ENCODE data around the gene MAST1. TPM values are rescaled to one million over a fixed set of nuclear protein-coding genes. Genes with fewer than 3 reads are reported as not detected.
"Not testable (repeated sequence)": the region's sequence is repeated elsewhere in the genome, so short reads cannot be mapped to it uniquely, and the experiment has no call there.

MAST1 gene
- polyA plus RNA-seq, 2 of the 4 experiments (the other 2 are of a cell fraction): 1.4 to 2.2 TPM

DNA sequence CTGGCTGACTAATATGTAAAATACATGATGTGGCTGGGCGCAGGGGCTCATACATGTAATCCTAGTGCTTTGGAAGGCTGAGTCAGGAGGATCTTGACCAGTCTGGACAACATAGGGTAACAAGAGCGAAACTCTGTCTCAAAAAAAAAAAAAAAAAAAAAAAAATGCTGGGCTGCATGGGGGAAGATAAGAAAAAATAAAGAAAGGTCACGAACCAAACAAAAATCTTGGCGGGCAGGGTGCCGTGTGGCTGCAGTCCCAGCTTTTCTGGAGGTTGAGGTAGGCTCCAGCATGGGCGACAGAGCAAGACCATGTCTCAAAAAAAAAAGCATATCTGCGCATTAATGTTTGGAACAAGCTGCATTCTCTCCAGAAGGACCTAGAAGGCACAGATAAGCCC, 23.2 kb upstream of the MAST1 start:
- TF ChIP-seq RAD21 (conservative IDR thresholded peaks at IDR 0.05 in 1 of 2, IDR thresholded peaks at IDR 0.05 in 1 of 2) (no peak), HEYL (CRISPR knock-in tag; IDR thresholded peaks at IDR 0.05) (no peak)
- no peak overlapping the region for H3K4me3 ChIP-seq
- DNase-seq (ENCODE audit: low read depth in 1 of 2, low spot score in 1 of 2) (no peak), ATAC-seq (no peak), FAIRE-seq (no peak)
- H3K9me3 ChIP-seq: no peaks in the 10 kb centered on the region
- H3K4me2 ChIP-seq: no peak overlapping the region
- H3K27ac ChIP-seq: no peak overlapping the region
- ChIA-PET CTCF (interaction anchor here (0.6 to 1.9 kb wide), 7 partner anchors 9 to 58 kb away, joined by 3 to 10 read pairs (median 5); partner anchors contain the start of gene RNASEH2A), POLR2A (no interaction called here)
- no peaks in the 10 kb centered on the region for H3K4me1 ChIP-seq
- 88% methylated on average over 7 of the region's 7 CpGs for WGBS (ENCODE audit: missing lambda C conversion rate)

DNA sequence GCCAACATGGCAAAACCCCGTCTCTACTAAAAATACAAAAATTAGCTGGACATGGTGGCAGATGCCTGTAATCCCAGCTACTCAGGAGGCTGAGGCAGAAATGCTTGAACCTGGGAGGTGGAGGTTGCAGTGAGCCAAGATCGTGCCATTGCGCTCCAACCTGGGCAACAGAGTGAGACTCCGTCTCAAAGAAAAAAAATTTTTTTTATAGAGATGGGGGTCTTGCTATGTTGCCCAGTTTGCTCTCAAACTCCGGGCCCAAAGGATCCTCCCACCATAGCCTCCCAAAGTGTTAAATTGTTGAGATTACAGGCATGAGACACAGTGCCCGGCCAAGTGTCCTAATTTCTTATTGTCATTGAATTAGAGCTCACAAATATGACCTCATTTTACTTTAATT, 21.1 kb upstream of the MAST1 start:
- not testable (repeated sequence) for FAIRE-seq

DNA sequence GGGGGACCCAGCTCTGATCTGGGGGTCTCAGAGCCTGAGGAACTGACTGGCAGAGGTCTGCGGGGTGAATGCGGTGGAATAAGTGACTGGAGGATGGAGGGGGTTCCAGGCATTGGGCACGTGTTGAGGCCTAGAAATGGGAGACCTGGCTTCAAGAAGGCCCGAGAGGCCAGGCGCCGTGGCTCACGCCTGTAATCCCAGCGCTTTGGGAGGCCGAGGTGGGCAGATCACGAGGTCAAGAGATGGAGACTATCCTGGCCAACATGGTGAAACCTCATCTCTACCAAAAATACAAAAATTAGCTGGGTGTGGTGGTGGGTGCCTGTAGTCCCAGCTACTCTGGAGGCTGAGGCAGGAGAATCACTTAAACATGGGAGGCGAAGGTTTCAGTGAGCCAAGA, 20.5 kb upstream of the MAST1 start:
- DNase-seq (ENCODE audit: low read depth in 1 of 2, low spot score in 1 of 2); H3K27ac ChIP-seq; FAIRE-seq; H3K9me3 ChIP-seq; H3K4me3 ChIP-seq; ATAC-seq; H3K4me1 ChIP-seq; H3K4me2 ChIP-seq: not testable (repeated sequence)
- ChIA-PET POLR2A (interaction anchor here (0.6 kb wide), 1 partner anchor 115 kb away, joined by 4 read pairs; no protein-coding TSS in a partner anchor), CTCF (interaction anchor here (0.7 to 3.6 kb wide), 5 partner anchors 12 to 121 kb away, joined by 3 to 11 read pairs (median 4); partner anchors contain the start of gene FBXW9)
- 94% methylated on average over 11 of the region's 11 CpGs for WGBS (ENCODE audit: missing lambda C conversion rate)

More for the DNA sequence above, 21.1 kb upstream of the MAST1 start:
- H3K27ac ChIP-seq; POLR2A ChIA-PET; ATAC-seq; H3K4me3 ChIP-seq; H3K9me3 ChIP-seq; H3K4me1 ChIP-seq; H3K4me2 ChIP-seq; DNase-seq (ENCODE audit: low read depth in 1 of 2, low spot score in 1 of 2): not testable (repeated sequence)
- 91% methylated on average over 6 of the region's 6 CpGs for WGBS (ENCODE audit: missing lambda C conversion rate)
- CTCF ChIA-PET: interaction anchor here (0.6 to 3.6 kb wide), 4 partner anchors 21 to 68 kb away, joined by 4 to 11 read pairs (median 7); no protein-coding TSS in a partner anchor

GRCh38 chr19:12821761-12822160, 16.6 kb upstream of the MAST1 start:
- H3K4me3 ChIP-seq: no peak overlapping the region
- TF ChIP-seq ELK1 (IDR thresholded peaks at IDR 0.05; ENCODE audit: low read depth, low read length): no peak
- TF ChIP-seq ZSCAN20 (CRISPR knock-in tag; IDR thresholded peaks at IDR 0.05): no peak
- no peak for TF ChIP-seq POLR2A (IDR thresholded peaks at IDR 0.05; ENCODE audit: low read length)
- TF ChIP-seq FOSL2 (IDR thresholded peaks at IDR 0.05): no peak
- no peak for TF ChIP-seq FOSL2 (CRISPR knock-in tag; IDR thresholded peaks at IDR 0.05)
- TF ChIP-seq POLR2AphosphoS2 (conservative IDR thresholded peaks at IDR 0.05; ENCODE audit: low read length): no peak
- TF ChIP-seq MAFK (IDR thresholded peaks at IDR 0.05; ENCODE audit: partially characterized antibody): no peak
- TF ChIP-seq HEYL (CRISPR knock-in tag; IDR thresholded peaks at IDR 0.05): no peak
- TF ChIP-seq ESRRA (IDR thresholded peaks at IDR 0.05; ENCODE audit: borderline replicate concordance, low read length): no peak
- no peak for TF ChIP-seq EHF (CRISPR knock-in tag; IDR thresholded peaks at IDR 0.05)
- TF ChIP-seq RARB (CRISPR knock-in tag; IDR thresholded peaks at IDR 0.05): no peak
- TF ChIP-seq NPAS2 (CRISPR knock-in tag; IDR thresholded peaks at IDR 0.05; ENCODE audit: borderline replicate concordance): no peak
- no peak for TF ChIP-seq HOXA7 (CRISPR knock-in tag; IDR thresholded peaks at IDR 0.05)
- TF ChIP-seq NR3C1 (IDR thresholded peaks at IDR 0.05): no peak
- TF ChIP-seq, protein P1, sequence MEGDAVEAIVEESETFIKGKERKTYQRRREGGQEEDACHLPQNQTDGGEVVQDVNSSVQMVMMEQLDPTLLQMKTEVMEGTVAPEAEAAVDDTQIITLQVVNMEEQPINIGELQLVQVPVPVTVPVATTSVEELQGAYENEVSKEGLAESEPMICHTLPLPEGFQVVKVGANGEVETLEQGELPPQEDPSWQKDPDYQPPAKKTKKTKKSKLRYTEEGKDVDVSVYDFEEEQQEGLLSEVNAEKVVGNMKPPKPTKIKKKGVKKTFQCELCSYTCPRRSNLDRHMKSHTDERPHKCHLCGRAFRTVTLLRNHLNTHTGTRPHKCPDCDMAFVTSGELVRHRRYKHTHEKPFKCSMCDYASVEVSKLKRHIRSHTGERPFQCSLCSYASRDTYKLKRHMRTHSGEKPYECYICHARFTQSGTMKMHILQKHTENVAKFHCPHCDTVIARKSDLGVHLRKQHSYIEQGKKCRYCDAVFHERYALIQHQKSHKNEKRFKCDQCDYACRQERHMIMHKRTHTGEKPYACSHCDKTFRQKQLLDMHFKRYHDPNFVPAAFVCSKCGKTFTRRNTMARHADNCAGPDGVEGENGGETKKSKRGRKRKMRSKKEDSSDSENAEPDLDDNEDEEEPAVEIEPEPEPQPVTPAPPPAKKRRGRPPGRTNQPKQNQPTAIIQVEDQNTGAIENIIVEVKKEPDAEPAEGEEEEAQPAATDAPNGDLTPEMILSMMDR (IDR thresholded peaks at IDR 0.05): no peak
- no peak for TF ChIP-seq HDAC2 (IDR thresholded peaks at IDR 0.05)
- no peak for TF ChIP-seq CBX8 (IDR thresholded peaks at IDR 0.05)
- TF ChIP-seq JUNB (IDR thresholded peaks at IDR 0.05): no peak
- no peak for TF ChIP-seq SREBF2 (IDR thresholded peaks at IDR 0.05)
- TF ChIP-seq, protein P2, sequence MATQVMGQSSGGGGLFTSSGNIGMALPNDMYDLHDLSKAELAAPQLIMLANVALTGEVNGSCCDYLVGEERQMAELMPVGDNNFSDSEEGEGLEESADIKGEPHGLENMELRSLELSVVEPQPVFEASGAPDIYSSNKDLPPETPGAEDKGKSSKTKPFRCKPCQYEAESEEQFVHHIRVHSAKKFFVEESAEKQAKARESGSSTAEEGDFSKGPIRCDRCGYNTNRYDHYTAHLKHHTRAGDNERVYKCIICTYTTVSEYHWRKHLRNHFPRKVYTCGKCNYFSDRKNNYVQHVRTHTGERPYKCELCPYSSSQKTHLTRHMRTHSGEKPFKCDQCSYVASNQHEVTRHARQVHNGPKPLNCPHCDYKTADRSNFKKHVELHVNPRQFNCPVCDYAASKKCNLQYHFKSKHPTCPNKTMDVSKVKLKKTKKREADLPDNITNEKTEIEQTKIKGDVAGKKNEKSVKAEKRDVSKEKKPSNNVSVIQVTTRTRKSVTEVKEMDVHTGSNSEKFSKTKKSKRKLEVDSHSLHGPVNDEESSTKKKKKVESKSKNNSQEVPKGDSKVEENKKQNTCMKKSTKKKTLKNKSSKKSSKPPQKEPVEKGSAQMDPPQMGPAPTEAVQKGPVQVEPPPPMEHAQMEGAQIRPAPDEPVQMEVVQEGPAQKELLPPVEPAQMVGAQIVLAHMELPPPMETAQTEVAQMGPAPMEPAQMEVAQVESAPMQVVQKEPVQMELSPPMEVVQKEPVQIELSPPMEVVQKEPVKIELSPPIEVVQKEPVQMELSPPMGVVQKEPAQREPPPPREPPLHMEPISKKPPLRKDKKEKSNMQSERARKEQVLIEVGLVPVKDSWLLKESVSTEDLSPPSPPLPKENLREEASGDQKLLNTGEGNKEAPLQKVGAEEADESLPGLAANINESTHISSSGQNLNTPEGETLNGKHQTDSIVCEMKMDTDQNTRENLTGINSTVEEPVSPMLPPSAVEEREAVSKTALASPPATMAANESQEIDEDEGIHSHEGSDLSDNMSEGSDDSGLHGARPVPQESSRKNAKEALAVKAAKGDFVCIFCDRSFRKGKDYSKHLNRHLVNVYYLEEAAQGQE (IDR thresholded peaks at IDR 0.05): no peak
- WGBS (ENCODE audit: missing lambda C conversion rate): 89% methylated on average over 2 of the region's 2 CpGs
- FAIRE-seq (no peak), ATAC-seq (no peak), DNase-seq (ENCODE audit: low read depth in 1 of 2, low spot score in 1 of 2) (no peak)
- ChIA-PET POLR2A (interaction anchor here (0.7 kb wide), 1 partner anchor 61 kb away, joined by 5 read pairs; no protein-coding TSS in a partner anchor), CTCF (interaction anchor here (0.6 to 1.7 kb wide), 7 partner anchors 8 to 120 kb away, joined by 3 to 8 read pairs (median 3); no protein-coding TSS in a partner anchor)
- H3K4me1 ChIP-seq: no peaks in the 10 kb centered on the region
- H3K9me3 ChIP-seq: 0 out of 3 replicates have a peak, but pooled peaks cover 3% of the 10 kb centered on the region
- H3K4me2 ChIP-seq: no peak overlapping the region
- no peak overlapping the region for H3K27ac ChIP-seq

Data from A549 (cell line).